NCI-H2107 treated with DMSO at 0.1 percent for 48 hours (cell line): Measurements from ENCODE around the gene ELF1.

Experiments used
- DNase-seq: peaks from one replicate; lab custom pipeline; 2025; ENCODE audit not compliant: unreplicated experiment; lab: John Stamatoyannopoulos, UW

Gene ELF1

GRCh38 chr13:41019011-41019487, at the start of gene ELF1:
Gene ELF1 (minus strand): TSS chr13:41019316. CDS start chr13:40982054, 37,262 bp downstream.
- no peak for DNase-seq

- DNase-seq: no peak
Observed at GRCh38 chr13:41065078-41065477, 46.0 kb upstream of the ELF1 start.

- no peak for DNase-seq
Observed at GRCh38 chr13:41064493-41064892, 45.4 kb upstream of the ELF1 start.

- no peak for DNase-seq
Observed at GRCh38 chr13:41061914-41062837, 43.1 kb upstream of the ELF1 start.

GRCh38 chr13:41061075-41061913, 42.2 kb upstream of the ELF1 start, which contains the start of gene WBP4:
Gene WBP4 (plus strand): TSS chr13:41061509. CDS start chr13:41061674, 165 bp downstream.
- DNase-seq: peak; percentile 79

GRCh38 chr13:41060724-41061074, 41.6 kb upstream of the ELF1 start:
- DNase-seq: peak; percentile 71

GRCh38 chr13:41060082-41060723, 41.1 kb upstream of the ELF1 start:
- peak; percentile 71 for DNase-seq

GRCh38 chr13:41059456-41060081, 40.5 kb upstream of the ELF1 start:
- DNase-seq: no peak

- DNase-seq: no peak
Observed at GRCh38 chr13:41058295-41059070, 39.4 kb upstream of the ELF1 start.

- no peak for DNase-seq
Observed at GRCh38 chr13:41056826-41057711, 38.0 kb upstream of the ELF1 start.

- no peak for DNase-seq
Observed at GRCh38 chr13:41056194-41056593, 37.1 kb upstream of the ELF1 start.

- DNase-seq: no peak
Observed at GRCh38 chr13:41054919-41055619, 36.0 kb upstream of the ELF1 start.

GRCh38 chr13:41054212-41054877, 35.2 kb upstream of the ELF1 start:
- peak; percentile 18 for DNase-seq

- no peak for DNase-seq
Observed at GRCh38 chr13:41053384-41053826, 34.3 kb upstream of the ELF1 start.

- DNase-seq: no peak
Observed at GRCh38 chr13:41052441-41052840, 33.3 kb upstream of the ELF1 start.

GRCh38 chr13:41049480-41050440, 30.6 kb upstream of the ELF1 start:
- no peak for DNase-seq

GRCh38 chr13:41048640-41049039, 29.5 kb upstream of the ELF1 start:
- DNase-seq: no peak
